H1 (cell line): Measurements from ENCODE around the gene NENF. TPM values are rescaled to one million over a fixed set of nuclear protein-coding genes. Genes with fewer than 3 reads are reported as not detected.

Experiments used
- CEBPB ChIP-seq: IDR thresholded peaks from 2 replicates; pipeline ENCODE4 v1.6.1; 2012; ENCODE audit warnings: low read depth, low read length
- EZH2 ChIP-seq: fragments of 200-600 bp; sonication (generic); IDR thresholded peaks from 2 replicates; pipeline ENCODE4 v1.7.1; 2012; ENCODE audit warnings: low read depth, mild to moderate bottlenecking, moderate library complexity, low read length, inconsistent platforms; ENCODE audit not compliant: severe bottlenecking
- HDAC6 ChIP-seq: IDR thresholded peaks from one replicate; pipeline ENCODE4 v1.7.1; 2012; ENCODE audit warnings: low read depth, mild to moderate bottlenecking, inconsistent platforms, low read length, moderate library complexity
- JUN ChIP-seq: IDR thresholded peaks from 2 replicates; pipeline ENCODE4 v1.6.1; 2011; ENCODE audit warnings: low read depth, mild to moderate bottlenecking, improper control_type of control experiment, low read length
- KDM5A ChIP-seq: fragments of 200-600 bp; IDR thresholded peaks from 2 replicates; pipeline ENCODE4 v1.7.1; 2012; ENCODE audit warnings: mild to moderate bottlenecking, low read length, inconsistent platforms, mixed read lengths
- NRF1 ChIP-seq: IDR thresholded peaks from 2 replicates; pipeline ENCODE4 v1.6.1; 2011; ENCODE audit warnings: mild to moderate bottlenecking, low read depth, low read length, improper control_type of control experiment
- SIN3A ChIP-seq, 2 experiments: IDR thresholded peaks in 1 of 2; conservative IDR thresholded peaks in 1 of 2; 2 replicates each; pipeline ENCODE4 v1.6.1; 2011 to 2012; ENCODE audit warnings: low read length in 2 of 2, improper control_type of control experiment in 1 of 2, low read depth in 1 of 2, mild to moderate bottlenecking in 1 of 2
- TAF7 ChIP-seq: optimal IDR thresholded peaks from 2 replicates; pipeline ENCODE3; 2011; ENCODE audit warnings: low read depth, mild to moderate bottlenecking, inconsistent platforms, low read length, moderate library complexity, borderline replicate concordance
- TBP ChIP-seq: IDR thresholded peaks from 2 replicates; pipeline ENCODE4 v1.6.1; 2011; ENCODE audit warnings: low read depth, low read length, improper control_type of control experiment
- polyA plus RNA-seq, 7 experiments: library from polyadenylated mRNA; depleted of rRNA in 3 of 7; stranded (reverse) in 5 of 7; unstranded in 2 of 7; fragments of >200 nt in 5 of 7; fragments of 200-250 nt in 2 of 7; gene quantifications; 1 replicate in 5 of 7; 2 replicates in 1 of 7; 4 replicates in 1 of 7; pipeline versions ENCODE4 v1.2.1 to v1.2.3, GENCODE V29; 2011 to 2013; ENCODE audit warnings: missing spikeins in 2 of 7, mixed read lengths in 2 of 7
- total RNA-seq: library from RNA; stranded (reverse); fragmentation: NEBNext Ultra II Directional; extraction: Animal tissue kit (Norgen Biotek cat#: 25700); gene quantifications from 2 replicates; pipeline ENCODE4 v1.2.1, GENCODE V29; 2021
- TF ChIP-seq, protein P1 (sequence below): fragments of 300-600 bp; sonication (generic); IDR thresholded peaks from 2 replicates; pipeline ENCODE4 v1.7.1; 2012; ENCODE audit warnings: low read length, moderate library complexity, mild to moderate bottlenecking, inconsistent platforms; ENCODE audit not compliant: insufficient replicate concordance

Gene NENF
- total and polyA plus RNA-seq, 2 of the 8 experiments (the other 6 are each of a cell fraction or from before 2014, with no cell fraction given): 27.0 to 28.0 TPM

DNA sequence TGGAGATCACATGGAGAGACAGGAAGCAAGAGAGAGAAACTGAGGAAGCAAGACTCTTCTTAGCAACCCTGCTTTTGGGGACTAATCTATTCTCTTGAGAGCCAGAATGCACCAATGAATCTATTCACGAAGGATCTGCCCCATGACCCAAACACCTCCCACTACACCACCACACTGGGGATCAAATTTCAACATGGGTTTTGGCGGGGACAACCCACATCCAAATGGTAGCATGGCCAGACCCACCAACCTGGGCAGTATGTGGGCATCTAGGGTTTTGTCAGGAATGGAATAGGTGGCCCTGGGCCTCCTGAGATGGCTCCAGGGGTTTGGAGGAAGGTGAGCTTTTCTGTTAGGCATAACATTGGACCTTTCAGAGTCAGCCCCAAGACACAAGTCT, 33.7 kb downstream of the NENF start (continued):
- TF ChIP-seq, protein P1, sequence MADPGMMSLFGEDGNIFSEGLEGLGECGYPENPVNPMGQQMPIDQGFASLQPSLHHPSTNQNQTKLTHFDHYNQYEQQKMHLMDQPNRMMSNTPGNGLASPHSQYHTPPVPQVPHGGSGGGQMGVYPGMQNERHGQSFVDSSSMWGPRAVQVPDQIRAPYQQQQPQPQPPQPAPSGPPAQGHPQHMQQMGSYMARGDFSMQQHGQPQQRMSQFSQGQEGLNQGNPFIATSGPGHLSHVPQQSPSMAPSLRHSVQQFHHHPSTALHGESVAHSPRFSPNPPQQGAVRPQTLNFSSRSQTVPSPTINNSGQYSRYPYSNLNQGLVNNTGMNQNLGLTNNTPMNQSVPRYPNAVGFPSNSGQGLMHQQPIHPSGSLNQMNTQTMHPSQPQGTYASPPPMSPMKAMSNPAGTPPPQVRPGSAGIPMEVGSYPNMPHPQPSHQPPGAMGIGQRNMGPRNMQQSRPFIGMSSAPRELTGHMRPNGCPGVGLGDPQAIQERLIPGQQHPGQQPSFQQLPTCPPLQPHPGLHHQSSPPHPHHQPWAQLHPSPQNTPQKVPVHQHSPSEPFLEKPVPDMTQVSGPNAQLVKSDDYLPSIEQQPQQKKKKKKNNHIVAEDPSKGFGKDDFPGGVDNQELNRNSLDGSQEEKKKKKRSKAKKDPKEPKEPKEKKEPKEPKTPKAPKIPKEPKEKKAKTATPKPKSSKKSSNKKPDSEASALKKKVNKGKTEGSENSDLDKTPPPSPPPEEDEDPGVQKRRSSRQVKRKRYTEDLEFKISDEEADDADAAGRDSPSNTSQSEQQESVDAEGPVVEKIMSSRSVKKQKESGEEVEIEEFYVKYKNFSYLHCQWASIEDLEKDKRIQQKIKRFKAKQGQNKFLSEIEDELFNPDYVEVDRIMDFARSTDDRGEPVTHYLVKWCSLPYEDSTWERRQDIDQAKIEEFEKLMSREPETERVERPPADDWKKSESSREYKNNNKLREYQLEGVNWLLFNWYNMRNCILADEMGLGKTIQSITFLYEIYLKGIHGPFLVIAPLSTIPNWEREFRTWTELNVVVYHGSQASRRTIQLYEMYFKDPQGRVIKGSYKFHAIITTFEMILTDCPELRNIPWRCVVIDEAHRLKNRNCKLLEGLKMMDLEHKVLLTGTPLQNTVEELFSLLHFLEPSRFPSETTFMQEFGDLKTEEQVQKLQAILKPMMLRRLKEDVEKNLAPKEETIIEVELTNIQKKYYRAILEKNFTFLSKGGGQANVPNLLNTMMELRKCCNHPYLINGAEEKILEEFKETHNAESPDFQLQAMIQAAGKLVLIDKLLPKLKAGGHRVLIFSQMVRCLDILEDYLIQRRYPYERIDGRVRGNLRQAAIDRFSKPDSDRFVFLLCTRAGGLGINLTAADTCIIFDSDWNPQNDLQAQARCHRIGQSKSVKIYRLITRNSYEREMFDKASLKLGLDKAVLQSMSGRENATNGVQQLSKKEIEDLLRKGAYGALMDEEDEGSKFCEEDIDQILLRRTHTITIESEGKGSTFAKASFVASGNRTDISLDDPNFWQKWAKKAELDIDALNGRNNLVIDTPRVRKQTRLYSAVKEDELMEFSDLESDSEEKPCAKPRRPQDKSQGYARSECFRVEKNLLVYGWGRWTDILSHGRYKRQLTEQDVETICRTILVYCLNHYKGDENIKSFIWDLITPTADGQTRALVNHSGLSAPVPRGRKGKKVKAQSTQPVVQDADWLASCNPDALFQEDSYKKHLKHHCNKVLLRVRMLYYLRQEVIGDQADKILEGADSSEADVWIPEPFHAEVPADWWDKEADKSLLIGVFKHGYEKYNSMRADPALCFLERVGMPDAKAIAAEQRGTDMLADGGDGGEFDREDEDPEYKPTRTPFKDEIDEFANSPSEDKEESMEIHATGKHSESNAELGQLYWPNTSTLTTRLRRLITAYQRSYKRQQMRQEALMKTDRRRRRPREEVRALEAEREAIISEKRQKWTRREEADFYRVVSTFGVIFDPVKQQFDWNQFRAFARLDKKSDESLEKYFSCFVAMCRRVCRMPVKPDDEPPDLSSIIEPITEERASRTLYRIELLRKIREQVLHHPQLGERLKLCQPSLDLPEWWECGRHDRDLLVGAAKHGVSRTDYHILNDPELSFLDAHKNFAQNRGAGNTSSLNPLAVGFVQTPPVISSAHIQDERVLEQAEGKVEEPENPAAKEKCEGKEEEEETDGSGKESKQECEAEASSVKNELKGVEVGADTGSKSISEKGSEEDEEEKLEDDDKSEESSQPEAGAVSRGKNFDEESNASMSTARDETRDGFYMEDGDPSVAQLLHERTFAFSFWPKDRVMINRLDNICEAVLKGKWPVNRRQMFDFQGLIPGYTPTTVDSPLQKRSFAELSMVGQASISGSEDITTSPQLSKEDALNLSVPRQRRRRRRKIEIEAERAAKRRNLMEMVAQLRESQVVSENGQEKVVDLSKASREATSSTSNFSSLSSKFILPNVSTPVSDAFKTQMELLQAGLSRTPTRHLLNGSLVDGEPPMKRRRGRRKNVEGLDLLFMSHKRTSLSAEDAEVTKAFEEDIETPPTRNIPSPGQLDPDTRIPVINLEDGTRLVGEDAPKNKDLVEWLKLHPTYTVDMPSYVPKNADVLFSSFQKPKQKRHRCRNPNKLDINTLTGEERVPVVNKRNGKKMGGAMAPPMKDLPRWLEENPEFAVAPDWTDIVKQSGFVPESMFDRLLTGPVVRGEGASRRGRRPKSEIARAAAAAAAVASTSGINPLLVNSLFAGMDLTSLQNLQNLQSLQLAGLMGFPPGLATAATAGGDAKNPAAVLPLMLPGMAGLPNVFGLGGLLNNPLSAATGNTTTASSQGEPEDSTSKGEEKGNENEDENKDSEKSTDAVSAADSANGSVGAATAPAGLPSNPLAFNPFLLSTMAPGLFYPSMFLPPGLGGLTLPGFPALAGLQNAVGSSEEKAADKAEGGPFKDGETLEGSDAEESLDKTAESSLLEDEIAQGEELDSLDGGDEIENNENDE: no peak
- TF ChIP-seq JUN (no peak), EZH2 (no peak), CEBPB (no peak), TAF7 (no peak), KDM5A (no peak), HDAC6 (no peak), TBP (no peak), NRF1 (no peak), SIN3A (conservative IDR thresholded peaks at IDR 0.05 in 1 of 2, IDR thresholded peaks at IDR 0.05 in 1 of 2; ENCODE audit: low read depth in 1 of 2, low read length in 2 of 2) (no peak)
